ENCODE results near the gene TMEM254.
"Not testable (repeated sequence)": the region's sequence is repeated elsewhere in the genome, so short reads cannot be mapped to it uniquely, and the experiment has no call there.

TMEM254 gene

DNA sequence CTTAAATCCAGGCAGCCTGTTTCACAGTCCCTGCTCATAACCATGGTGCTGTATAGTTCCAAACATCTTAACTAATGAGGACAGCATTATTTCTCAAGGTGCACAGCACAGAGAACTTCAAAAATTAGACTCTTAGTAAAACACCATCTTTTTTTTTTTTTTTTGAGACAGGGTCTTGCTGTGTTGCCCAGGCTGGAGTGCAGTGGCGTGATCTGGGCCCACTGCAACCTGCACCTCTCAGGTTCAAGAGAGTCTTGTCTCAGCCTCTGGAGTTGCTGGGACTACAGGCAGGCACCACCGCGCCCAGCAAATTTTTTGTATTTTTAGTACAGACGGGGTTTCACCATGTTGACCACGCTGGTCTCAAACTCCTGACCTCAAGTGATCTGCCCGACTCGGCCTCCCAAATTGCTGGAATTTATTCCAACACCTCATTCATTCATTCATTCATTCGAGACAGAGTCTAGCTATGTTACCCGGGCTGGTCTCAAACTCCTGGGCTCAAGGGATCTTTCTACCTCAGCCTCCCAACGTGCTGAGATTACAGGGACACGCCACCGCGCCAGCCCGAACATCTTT, 507 bp upstream of the TMEM254 start:
- DNase-seq: no peak

GRCh38 chr10:80079312-80079719, 851 bp downstream of the TMEM254 start:
- DNase-seq: no peak

DNA sequence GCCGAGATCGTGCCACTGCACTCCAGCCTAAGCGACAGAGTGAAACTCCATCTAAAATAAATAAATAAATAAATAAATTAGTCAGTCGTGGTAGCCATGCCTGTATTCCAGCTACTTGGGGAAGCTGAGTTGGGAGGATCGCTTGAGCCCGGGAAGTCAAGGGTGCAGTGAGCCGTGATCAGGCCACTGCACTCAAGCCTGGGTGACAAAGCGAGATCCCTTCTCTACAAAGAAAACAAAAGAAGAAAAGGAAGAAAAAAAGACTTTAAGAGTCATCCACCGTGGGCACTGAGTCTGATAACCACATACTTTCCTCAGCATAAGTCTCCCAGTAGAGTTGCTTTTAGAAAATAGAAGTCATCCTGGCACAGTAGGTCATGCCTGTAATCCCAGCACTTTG, 2.6 kb downstream of the TMEM254 start:
- no peak for DNase-seq

GRCh38 chr10:80081801-80082750, 3.6 kb downstream of the TMEM254 start:
- DNase-seq: no peak

- DNase-seq: no peak
Measured at GRCh38 chr10:80090121-80090520, 11.7 kb downstream of the TMEM254 start.

GRCh38 chr10:80094231-80094630, 15.8 kb downstream of the TMEM254 start:
- DNase-seq: no peak

DNA sequence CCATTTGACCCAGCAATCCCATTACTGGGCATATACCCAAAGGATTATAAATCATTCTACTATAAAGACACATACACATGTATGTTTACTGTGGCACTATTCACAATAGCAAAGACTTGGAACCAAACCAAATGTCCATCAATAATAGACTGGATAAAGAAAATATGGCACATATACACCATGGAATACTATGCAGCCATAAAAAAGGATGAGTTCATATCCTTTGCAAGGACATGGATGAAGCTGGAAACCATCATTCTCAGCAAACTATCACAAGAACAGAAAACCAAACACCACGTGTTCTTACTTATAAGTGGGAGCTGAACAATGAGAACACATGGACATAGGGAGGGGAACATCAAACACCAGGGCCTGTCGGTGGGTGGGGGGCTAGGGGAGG, 19.8 kb downstream of the TMEM254 start:
- not testable (repeated sequence) for DNase-seq

GRCh38 chr10:80099295-80099694, 20.8 kb downstream of the TMEM254 start:
- not testable (repeated sequence) for DNase-seq

GRCh38 chr10:80100116-80100515, 21.7 kb downstream of the TMEM254 start:
- DNase-seq: no peak

- DNase-seq: no peak
Measured at GRCh38 chr10:80100861-80101695, 22.6 kb downstream of the TMEM254 start.

DNA sequence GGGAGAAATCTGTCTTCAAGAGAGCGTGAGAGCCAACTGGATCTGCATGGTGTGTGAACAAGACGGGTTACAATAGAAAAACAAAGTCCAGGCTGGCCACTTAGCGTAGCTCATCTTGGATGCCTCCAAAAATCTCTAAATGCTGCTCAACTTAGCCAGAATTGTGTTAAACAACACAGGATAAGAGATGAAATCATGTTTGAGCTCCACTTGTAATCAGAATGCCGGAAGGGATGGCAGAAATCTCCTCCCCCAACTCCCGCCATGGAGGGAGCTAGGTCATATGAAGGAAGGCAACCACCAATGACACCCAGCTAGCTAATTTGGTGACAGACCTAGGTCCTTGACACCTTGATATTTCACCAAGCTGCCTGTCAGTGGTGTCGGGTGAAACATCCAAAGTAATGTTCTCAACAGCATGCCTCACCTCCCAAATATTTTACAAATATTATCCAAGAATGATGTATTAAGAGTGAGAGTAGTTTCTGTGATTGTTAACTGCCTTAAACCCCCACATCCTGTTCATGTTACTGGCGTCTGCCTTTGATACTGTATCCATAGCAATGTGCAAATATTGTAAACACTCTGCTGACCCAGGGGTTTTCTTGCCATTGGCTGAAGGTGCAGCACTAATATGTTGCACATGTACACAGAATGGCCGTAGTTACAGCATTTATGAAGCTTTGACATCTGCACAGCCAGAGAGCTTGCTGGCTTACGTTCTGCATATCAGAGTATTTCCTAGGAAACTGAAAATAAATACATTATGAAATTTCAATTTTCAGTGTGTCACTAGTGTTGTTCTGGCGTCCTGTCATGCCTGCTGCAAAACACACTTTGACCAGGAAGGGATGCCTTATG, 25.8 kb downstream of the TMEM254 start:
- DNase-seq: no peak

GRCh38 chr10:80108576-80109239, 30.2 kb downstream of the TMEM254 start:
- no peak for DNase-seq

DNA sequence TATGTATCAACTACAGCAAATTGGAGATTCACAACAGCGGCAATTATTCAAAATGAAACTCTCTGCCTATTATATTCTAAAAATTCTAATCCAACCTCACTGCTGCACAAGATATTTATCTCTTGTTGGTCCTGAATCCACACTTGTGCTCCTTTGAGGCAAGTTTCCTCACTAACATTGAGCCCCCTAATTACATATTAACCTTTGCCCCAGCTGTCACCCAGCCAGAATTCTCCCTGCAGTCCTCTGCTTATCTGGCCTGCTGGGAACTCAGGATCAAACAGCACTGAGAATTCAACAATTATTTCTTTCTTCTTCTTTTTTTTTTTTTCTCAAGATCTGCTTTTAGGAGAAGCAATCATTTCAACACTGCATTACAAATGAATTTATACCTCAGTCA, 32.5 kb downstream of the TMEM254 start:
- DNase-seq: no peak

- DNase-seq: no peak
Measured at GRCh38 chr10:80118669-80119068, 40.2 kb downstream of the TMEM254 start.

GRCh38 chr10:80122110-80122710, 43.7 kb downstream of the TMEM254 start:
- DNase-seq: no peak

- no peak for DNase-seq
Measured at GRCh38 chr10:80122746-80123145, 44.3 kb downstream of the TMEM254 start.

- no peak for DNase-seq
Measured at GRCh38 chr10:80126876-80127275, 48.4 kb downstream of the TMEM254 start.

- DNase-seq: no peak
Measured at GRCh38 chr10:80131499-80131901, 53.0 kb downstream of the TMEM254 start.

DNA sequence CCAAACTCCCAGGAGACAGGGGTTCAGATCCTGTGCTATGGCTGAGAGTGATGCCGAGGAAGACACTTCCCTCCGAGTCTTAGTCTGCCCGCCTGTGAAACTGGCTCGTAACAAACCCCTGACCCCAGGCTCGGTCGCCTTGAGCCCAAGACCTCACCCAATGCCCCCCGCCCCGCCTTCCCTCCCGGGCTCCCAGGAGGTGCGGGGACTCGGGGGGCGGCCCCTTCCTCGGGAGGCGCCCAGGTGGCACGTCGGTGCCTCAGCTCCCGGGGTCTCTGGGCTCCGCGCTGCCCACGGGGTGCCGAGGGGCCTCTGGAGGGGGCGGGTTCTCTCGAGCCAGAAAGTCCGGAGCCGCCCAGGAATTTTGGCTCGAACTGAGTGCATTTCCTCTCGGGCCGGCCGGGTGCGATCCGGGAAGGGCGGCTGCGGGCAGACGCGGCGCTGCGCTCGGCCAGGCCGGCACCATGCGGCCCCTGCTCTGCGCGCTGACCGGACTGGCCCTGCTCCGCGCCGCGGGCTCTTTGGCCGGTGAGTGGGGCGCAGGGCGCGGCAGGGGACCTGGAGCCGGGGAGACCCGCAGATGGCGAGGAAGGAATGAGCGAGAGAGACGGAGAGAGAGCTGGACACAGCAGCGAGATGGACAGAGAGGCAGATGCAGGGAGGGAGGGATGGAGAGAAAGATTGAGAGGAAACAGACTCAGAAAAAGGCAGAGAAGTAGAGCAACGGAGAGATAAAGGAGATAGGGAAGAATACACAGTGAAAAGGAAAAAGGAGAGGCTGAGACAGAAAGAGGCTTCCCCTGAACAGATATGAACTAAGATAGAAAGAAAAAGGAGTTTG, 54.1 kb downstream of the TMEM254 start, which contains the start of gene PLAC9:
Gene PLAC9, plus strand, starts transcription at position 432 of the 841 bp plus-strand sequence. Its CDS starts 33 bp downstream, at position 465.
- DNase-seq: no peak

- DNase-seq: no peak
Measured at GRCh38 chr10:80133206-80133605, 54.7 kb downstream of the TMEM254 start.

Data from stimulated activated CD4-positive, alpha-beta T cell treated with anti-CD3 and anti-CD28 coated beads, Interleukin-4, amount 100 ng/mL, for 24 hours (primary cell).